Right renal pelvis (tissue), 4 donors: ENCODE results near the gene CLRN2. TPM values are rescaled to one million over a fixed set of nuclear protein-coding genes. Genes with fewer than 3 reads are reported as not detected.

ENCODE experiments used
- DNase-seq, 4 donors: peaks; one replicate each; pipeline ENCODE4 v3.0.0-alpha.2; 2013; ENCODE audit warnings: low read depth in 4 of 4, low spot score in 3 of 4, missing footprints in 1 of 4
- polyA plus RNA-seq, 4 donors: library from polyadenylated mRNA; unstranded; fragments of 120-200 nt; gene quantifications; one replicate each; pipeline ENCODE4 v1.2.1, GENCODE V29; 2013; ENCODE audit not compliant: insufficient read length in 4 of 4

The CLRN2 gene
- polyA plus RNA-seq, 4 donors: not detected

GRCh38 chr4:17500574-17500973 lies 14.4 kb upstream of the CLRN2 start:
- DNase-seq: no peak

GRCh38 chr4:17502756-17503155 lies 12.2 kb upstream of the CLRN2 start:
- no peak for DNase-seq

- DNase-seq: no peak
These were observed 10.9 kb upstream of the CLRN2 start for GRCh38 chr4:17504081-17504480.

- no peak for DNase-seq
These were observed 4.4 kb upstream of the CLRN2 start for GRCh38 chr4:17510582-17510981.

GRCh38 chr4:17511051-17511450 lies 3.9 kb upstream of the CLRN2 start:
- no peak for DNase-seq

- no peak for DNase-seq
These were observed 3.4 kb upstream of the CLRN2 start for GRCh38 chr4:17511509-17511949.

GRCh38 chr4:17511950-17512795 lies 2.8 kb upstream of the CLRN2 start, which contains the start of gene QDPR:
Gene QDPR, minus strand, starts transcription at chr4:17512090. Its CDS starts 36 bp downstream, at chr4:17512054.
- DNase-seq: peak; percentile 47 to 54 (median 52)

GRCh38 chr4:17512973-17513665 lies 1.8 kb upstream of the CLRN2 start:
- no peak for DNase-seq

- DNase-seq: no peak
These were observed 761 bp downstream of the CLRN2 start for GRCh38 chr4:17515445-17516407.

- DNase-seq: no peak
These were observed 2.0 kb downstream of the CLRN2 start for GRCh38 chr4:17516980-17517379.

GRCh38 chr4:17517664-17518063 lies 2.7 kb downstream of the CLRN2 start:
- DNase-seq: no peak

- DNase-seq: no peak
These were observed 6.6 kb downstream of the CLRN2 start for GRCh38 chr4:17521595-17521994.

GRCh38 chr4:17523662-17524061 lies 8.7 kb downstream of the CLRN2 start:
- no peak for DNase-seq

GRCh38 chr4:17526695-17527477 lies 11.9 kb downstream of the CLRN2 start:
- no peak for DNase-seq

- DNase-seq: no peak
These were observed 13.7 kb downstream of the CLRN2 start for GRCh38 chr4:17528551-17529165.

- DNase-seq: no peak
These were observed 16.7 kb downstream of the CLRN2 start for GRCh38 chr4:17531538-17532285.

GRCh38 chr4:17534705-17535104 lies 19.7 kb downstream of the CLRN2 start:
- DNase-seq: no peak

GRCh38 chr4:17535242-17535641 lies 20.3 kb downstream of the CLRN2 start:
- no peak for DNase-seq

GRCh38 chr4:17535906-17536305 lies 20.9 kb downstream of the CLRN2 start:
- no peak for DNase-seq
